HepG2 (cell line): Measurements from ENCODE around the gene CIAO3. TPM values are rescaled to one million over a fixed set of nuclear protein-coding genes. Genes with fewer than 3 reads are reported as not detected.

ENCODE experiments used
- ATAC-seq: fragments of 200-7000 bp; cut with Tn5 transposase; 3 replicates; pipeline ENCODE4 v1.9.1; 2020; ENCODE audit warnings: mild to moderate bottlenecking, moderate library complexity
- BruUV-seq: library from RNA; stranded (reverse); fragments of 400-500 nt; replicated peaks from 2 replicates; lab custom pipeline; 2021; lab: Mats Ljungman, UMichigan
- CTCF ChIA-PET: fragments of 300-600 bp; formaldehyde crosslinking; extraction: SDS; loops from one replicate; lab custom pipeline; 2021; ENCODE audit warnings: low total read pairs, inconsistent platforms, low intra/inter-chr PET ratio; lab: Yijun Ruan, JAX
- POLR2A ChIA-PET: fragments of 350-600 bp; sonication (Branson Sonifier 250); formaldehyde crosslinking; loops from one replicate; lab custom pipeline; 2020; ENCODE audit warnings: antibody characterized with exemption, inconsistent platforms; lab: Yijun Ruan, JAX
- DNase-seq: peaks from one replicate; pipeline ENCODE4 v3.0.0-alpha.2; 2015; ENCODE audit warnings: low spot score
- FAIRE-seq: peaks from 3 replicates; lab custom pipeline; 2011; peaks lifted over from hg19 to GRCh38; lab: Jason Lieb, UNC
- H2AFZ ChIP-seq: one replicate; pipeline ENCODE4 v1.6.1; 2011; ENCODE audit warnings: low read length, inconsistent platforms
- H3K27ac ChIP-seq: fragments of 300-600 bp; 3 replicates; pipeline ENCODE4 v1.8.0; 2011; ENCODE audit warnings: mixed run types, mild to moderate bottlenecking, mixed read lengths, low read length, inconsistent platforms; ENCODE audit not compliant: insufficient read depth; ENCODE audit errors: extremely low read length
- H3K27me3 ChIP-seq, 2 experiments: fragments of 200-600 bp in 1 of 2; 2 replicates in 1 of 2; 3 replicates in 1 of 2; pipeline versions ENCODE4 v1.6.0 to v1.8.0; 2011; ENCODE audit warnings: low read length in 2 of 2, mild to moderate bottlenecking in 2 of 2, moderate library complexity in 2 of 2, inconsistent platforms in 1 of 2; ENCODE audit not compliant: insufficient read depth in 2 of 2, control insufficient read depth in 1 of 2
- H3K36me3 ChIP-seq, 2 experiments: fragments of 200-600 bp in 1 of 2; replicated peaks in 1 of 2; 2 replicates in 1 of 2; 3 replicates in 1 of 2; pipeline versions ENCODE4 v1.5.1 to v1.8.0; 2011; ENCODE audit warnings: low read length in 2 of 2, inconsistent platforms in 1 of 2; ENCODE audit not compliant: insufficient read depth in 2 of 2, control insufficient read depth in 1 of 2
- H3K4me1 ChIP-seq: 2 replicates; pipeline ENCODE4 v1.5.1; 2012; ENCODE audit warnings: low read length, inconsistent platforms; ENCODE audit not compliant: insufficient read depth
- H3K4me2 ChIP-seq: 2 replicates; pipeline ENCODE4 v1.6.0; 2011; ENCODE audit warnings: low read depth, low read length, inconsistent platforms
- H3K4me3 ChIP-seq, 3 experiments: fragments of 200-600 bp in 1 of 3; sonication (generic), shearing (Covaris generic) in 1 of 3; replicated peaks in 1 of 3; 2 replicates each; pipeline ENCODE4 v1.5.1; 2011 to 2016; ENCODE audit warnings: low read length in 3 of 3, inconsistent platforms in 2 of 3, low read depth in 2 of 3, mild to moderate bottlenecking in 2 of 3, control low read depth in 1 of 3, mixed read lengths in 1 of 3; ENCODE audit not compliant: insufficient read depth in 1 of 3
- H3K79me2 ChIP-seq: one replicate; pipeline ENCODE4 v1.6.1; 2011; ENCODE audit warnings: low read length, inconsistent platforms; ENCODE audit not compliant: insufficient read depth
- H3K9ac ChIP-seq: 2 replicates; pipeline ENCODE4 v1.6.0; 2011; ENCODE audit warnings: mild to moderate bottlenecking, low read depth, low read length, inconsistent platforms; ENCODE audit not compliant: insufficient read depth
- H3K9me3 ChIP-seq: 2 replicates; pipeline ENCODE4 v1.5.1; 2012; ENCODE audit warnings: mild to moderate bottlenecking, low read length
- H4K20me1 ChIP-seq: 2 replicates; pipeline ENCODE4 v1.6.0; 2011; ENCODE audit warnings: inconsistent platforms, mild to moderate bottlenecking, low read length, moderate library complexity; ENCODE audit not compliant: insufficient read depth
- GRHL1 ChIP-seq: sonication (generic); formaldehyde crosslinking; conservative IDR thresholded peaks from 2 replicates; pipeline ENCODE4 v1.8.0; 2022; ENCODE audit warnings: missing genetic modification reagents
- JARID2 ChIP-seq: sonication (generic); formaldehyde crosslinking; IDR thresholded peaks from 2 replicates; pipeline ENCODE4 v1.8.1; 2023; ENCODE audit warnings: missing genetic modification reagents, inconsistent platforms; ENCODE audit not compliant: insufficient replicate concordance
- NR1H2 ChIP-seq: sonication (generic); formaldehyde crosslinking; IDR thresholded peaks from 2 replicates; pipeline ENCODE4 v1.8.1; 2022; ENCODE audit warnings: low read depth, missing genetic modification reagents, borderline replicate concordance
- SIN3A ChIP-seq: IDR thresholded peaks from 2 replicates; pipeline ENCODE4 v1.6.1; 2011; ENCODE audit warnings: low read depth, mild to moderate bottlenecking, control low read depth, low read length, borderline replicate concordance
- SMAD1 ChIP-seq: sonication (generic); formaldehyde crosslinking; IDR thresholded peaks from 2 replicates; pipeline ENCODE4 v1.4.0; 2020; ENCODE audit warnings: missing genetic modification reagents, low read depth, mild to moderate bottlenecking, borderline replicate concordance
- SNAI1 ChIP-seq: sonication (generic); formaldehyde crosslinking; IDR thresholded peaks from 2 replicates; pipeline ENCODE4 v1.5.0; 2020; ENCODE audit warnings: mild to moderate bottlenecking, missing genetic modification reagents, borderline replicate concordance
- ZBTB26 ChIP-seq: IDR thresholded peaks from 2 replicates; pipeline ENCODE4 v1.6.1; 2016; ENCODE audit warnings: missing compliant biosample characterization, missing genetic modification reagents, borderline replicate concordance
- ZNF350 ChIP-seq: sonication (generic); formaldehyde crosslinking; IDR thresholded peaks from 2 replicates; pipeline ENCODE4 v1.4.0; 2020; ENCODE audit warnings: mild to moderate bottlenecking, low read depth, missing genetic modification reagents, borderline replicate concordance
- ZNF468 ChIP-seq: sonication (generic); formaldehyde crosslinking; IDR thresholded peaks from 2 replicates; pipeline ENCODE4 v1.8.0; 2022; ENCODE audit warnings: mild to moderate bottlenecking, moderate library complexity, missing genetic modification reagents
- ZNF546 ChIP-seq: sonication (generic); formaldehyde crosslinking; conservative IDR thresholded peaks from 2 replicates; pipeline ENCODE4 v1.8.1; 2023; ENCODE audit warnings: mild to moderate bottlenecking, missing genetic modification reagents
- ZNF547 ChIP-seq: sonication (generic); formaldehyde crosslinking; IDR thresholded peaks from 2 replicates; pipeline ENCODE4 v1.5.1; 2020; ENCODE audit warnings: mild to moderate bottlenecking, missing genetic modification reagents
- ZNF703 ChIP-seq: sonication (generic); formaldehyde crosslinking; IDR thresholded peaks from 2 replicates; pipeline ENCODE4 v1.5.1; 2020; ENCODE audit warnings: missing genetic modification reagents, mild to moderate bottlenecking, moderate library complexity, borderline replicate concordance
- WGBS: methylation state at CpG from one replicate; pipeline ENCODE4 v1.1.6; 2017; ENCODE audit warnings: low lambda C conversion rate; 5-methylcytosine and 5-hydroxymethylcytosine counted together
- in situ Hi-C: cut with HindIII; loops from 2 replicates; pipeline ENCODE4 v1.10.0; 2017; ENCODE audit warnings: low pct_unique_long_range_greater_than_20kb; ENCODE audit not compliant: extremely low pct_ligation_motif_present
- intact Hi-C: fragments of 100-400 bp; cut with micrococcal nuclease; formaldehyde crosslinking; loops from one replicate; pipeline ENCODE4 v1.10.0; 2022; ENCODE audit not compliant: unreplicated experiment
- polyA plus RNA-seq, 8 experiments: library from polyadenylated mRNA; depleted of rRNA in 3 of 8; stranded (reverse) in 7 of 8; unstranded in 1 of 8; fragments of >200 nt; fragmentation: Illumina TruSeq in 4 of 8; extraction: Trizol in 4 of 8; gene quantifications; 2 replicates each; pipeline versions ENCODE4 v1.2.1 to v1.2.3, GENCODE V29; 2011 to 2016; ENCODE audit warnings: low read depth in 4 of 8, missing spikeins in 1 of 8, mixed read lengths in 1 of 8; ENCODE audit not compliant: insufficient read depth in 1 of 8
- total RNA-seq, 5 experiments: library from RNA; depleted of rRNA; stranded (reverse); fragments of >200 nt; fragmentation: Illumina TruSeq; extraction: Trizol; gene quantifications; 2 replicates each; pipeline ENCODE4 v1.2.3, GENCODE V29; 2016; ENCODE audit warnings: low read depth in 1 of 5
- TF ChIP-seq, protein P1 (sequence below): sonication (generic); formaldehyde crosslinking; IDR thresholded peaks from 2 replicates; pipeline ENCODE4 v1.4.0; 2020; ENCODE audit warnings: mild to moderate bottlenecking, missing genetic modification reagents

CIAO3 gene
- total and polyA plus RNA-seq, 2 of the 13 experiments (the other 11 are each of a cell fraction or from before 2014, with no cell fraction given) = 21.7 to 25.0 TPM

- no CpG with 5 or more reads among the region's 22 CpGs for WGBS
- Histone ChIP-seq H3K27ac (peak overlapping the region; percentile 59), H3K27me3 (no peaks in the 10 kb centered on the region), H3K36me3 (peaks cover 0 to 15% of the 10 kb centered on the region in 2 experiments; a peak in 2 of 5 replicates), H3K9ac (peak overlapping the region; percentile 86), H4K20me1 (no peaks in the 10 kb centered on the region), H3K4me3 (peak overlapping the region; percentile 94 to 97 (median 95)), H3K4me1 (peaks cover 18% of the 10 kb centered on the region), H3K9me3 (no peaks in the 10 kb centered on the region), H3K4me2 (peak overlapping the region; percentile 76), H2AFZ (no peak overlapping the region), H3K79me2 (no peaks in the 10 kb centered on the region)
- ChIA-PET POLR2A (interaction anchor here (0.9 to 3.3 kb wide), 10 partner anchors 11 to 48 kb away, joined by 3 to 22 read pairs (median 6); partner anchors contain the start of genes ANTKMT, CCDC78, CHTF18 and HAGHL), CTCF (interaction anchor here (1.3 kb wide), 1 partner anchor 28 kb away, joined by 3 read pairs; no protein-coding TSS in a partner anchor)
- ATAC-seq (peak; percentile 41), DNase-seq (no peak), FAIRE-seq (no peak)
- TSS peak; percentile 74 for BruUV-seq
- in situ Hi-C loops (loop anchor here (5.0 kb wide), 1 partner anchor 47 kb away; the partner anchor contains the start of genes CHTF18 and RPUSD1), intact Hi-C loops (no loop called here)
- 0 out of 2 replicates have a peak, but pooled peaks have one; percentile 30 for TF ChIP-seq ZNF703
- TF ChIP-seq GRHL1 = no peak
- TF ChIP-seq NR1H2 (CRISPR knock-in tag) = no peak
- TF ChIP-seq SIN3A = no peak
- TF ChIP-seq ZNF546 (CRISPR knock-in tag) = no peak
- 0 out of 2 replicates have a peak, but pooled peaks have one; percentile 7 for TF ChIP-seq SNAI1 (CRISPR knock-in tag)
- no peak for TF ChIP-seq ZNF468 (CRISPR knock-in tag)
- TF ChIP-seq ZBTB26 (CRISPR knock-in tag) = no peak
- TF ChIP-seq JARID2 (CRISPR knock-in tag) = peak; percentile 4
- no peak for TF ChIP-seq ZNF547
- no peak for TF ChIP-seq ZNF350 (CRISPR knock-in tag)
- TF ChIP-seq, protein P1, sequence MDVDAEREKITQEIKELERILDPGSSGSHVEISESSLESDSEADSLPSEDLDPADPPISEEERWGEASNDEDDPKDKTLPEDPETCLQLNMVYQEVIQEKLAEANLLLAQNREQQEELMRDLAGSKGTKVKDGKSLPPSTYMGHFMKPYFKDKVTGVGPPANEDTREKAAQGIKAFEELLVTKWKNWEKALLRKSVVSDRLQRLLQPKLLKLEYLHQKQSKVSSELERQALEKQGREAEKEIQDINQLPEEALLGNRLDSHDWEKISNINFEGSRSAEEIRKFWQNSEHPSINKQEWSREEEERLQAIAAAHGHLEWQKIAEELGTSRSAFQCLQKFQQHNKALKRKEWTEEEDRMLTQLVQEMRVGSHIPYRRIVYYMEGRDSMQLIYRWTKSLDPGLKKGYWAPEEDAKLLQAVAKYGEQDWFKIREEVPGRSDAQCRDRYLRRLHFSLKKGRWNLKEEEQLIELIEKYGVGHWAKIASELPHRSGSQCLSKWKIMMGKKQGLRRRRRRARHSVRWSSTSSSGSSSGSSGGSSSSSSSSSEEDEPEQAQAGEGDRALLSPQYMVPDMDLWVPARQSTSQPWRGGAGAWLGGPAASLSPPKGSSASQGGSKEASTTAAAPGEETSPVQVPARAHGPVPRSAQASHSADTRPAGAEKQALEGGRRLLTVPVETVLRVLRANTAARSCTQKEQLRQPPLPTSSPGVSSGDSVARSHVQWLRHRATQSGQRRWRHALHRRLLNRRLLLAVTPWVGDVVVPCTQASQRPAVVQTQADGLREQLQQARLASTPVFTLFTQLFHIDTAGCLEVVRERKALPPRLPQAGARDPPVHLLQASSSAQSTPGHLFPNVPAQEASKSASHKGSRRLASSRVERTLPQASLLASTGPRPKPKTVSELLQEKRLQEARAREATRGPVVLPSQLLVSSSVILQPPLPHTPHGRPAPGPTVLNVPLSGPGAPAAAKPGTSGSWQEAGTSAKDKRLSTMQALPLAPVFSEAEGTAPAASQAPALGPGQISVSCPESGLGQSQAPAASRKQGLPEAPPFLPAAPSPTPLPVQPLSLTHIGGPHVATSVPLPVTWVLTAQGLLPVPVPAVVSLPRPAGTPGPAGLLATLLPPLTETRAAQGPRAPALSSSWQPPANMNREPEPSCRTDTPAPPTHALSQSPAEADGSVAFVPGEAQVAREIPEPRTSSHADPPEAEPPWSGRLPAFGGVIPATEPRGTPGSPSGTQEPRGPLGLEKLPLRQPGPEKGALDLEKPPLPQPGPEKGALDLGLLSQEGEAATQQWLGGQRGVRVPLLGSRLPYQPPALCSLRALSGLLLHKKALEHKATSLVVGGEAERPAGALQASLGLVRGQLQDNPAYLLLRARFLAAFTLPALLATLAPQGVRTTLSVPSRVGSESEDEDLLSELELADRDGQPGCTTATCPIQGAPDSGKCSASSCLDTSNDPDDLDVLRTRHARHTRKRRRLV (CRISPR knock-in tag) = no peak
- 0 out of 2 replicates have a peak, but pooled peaks have one; percentile 1 for TF ChIP-seq SMAD1
Observed at GRCh38 chr16:740459-740763, 386 bp downstream of the CIAO3 start.
